GM21528 (cell line): ENCODE measurements around the gene CDH24.

Experiments used
- ATAC-seq: cut with Tn5 transposase; IDR thresholded peaks from one replicate; pipeline ENCODE4 v1.9.1; 2021; ENCODE audit warnings: mild to moderate bottlenecking, moderate library complexity; ENCODE audit not compliant: unreplicated experiment, low FRiP score

CDH24 gene

DNA sequence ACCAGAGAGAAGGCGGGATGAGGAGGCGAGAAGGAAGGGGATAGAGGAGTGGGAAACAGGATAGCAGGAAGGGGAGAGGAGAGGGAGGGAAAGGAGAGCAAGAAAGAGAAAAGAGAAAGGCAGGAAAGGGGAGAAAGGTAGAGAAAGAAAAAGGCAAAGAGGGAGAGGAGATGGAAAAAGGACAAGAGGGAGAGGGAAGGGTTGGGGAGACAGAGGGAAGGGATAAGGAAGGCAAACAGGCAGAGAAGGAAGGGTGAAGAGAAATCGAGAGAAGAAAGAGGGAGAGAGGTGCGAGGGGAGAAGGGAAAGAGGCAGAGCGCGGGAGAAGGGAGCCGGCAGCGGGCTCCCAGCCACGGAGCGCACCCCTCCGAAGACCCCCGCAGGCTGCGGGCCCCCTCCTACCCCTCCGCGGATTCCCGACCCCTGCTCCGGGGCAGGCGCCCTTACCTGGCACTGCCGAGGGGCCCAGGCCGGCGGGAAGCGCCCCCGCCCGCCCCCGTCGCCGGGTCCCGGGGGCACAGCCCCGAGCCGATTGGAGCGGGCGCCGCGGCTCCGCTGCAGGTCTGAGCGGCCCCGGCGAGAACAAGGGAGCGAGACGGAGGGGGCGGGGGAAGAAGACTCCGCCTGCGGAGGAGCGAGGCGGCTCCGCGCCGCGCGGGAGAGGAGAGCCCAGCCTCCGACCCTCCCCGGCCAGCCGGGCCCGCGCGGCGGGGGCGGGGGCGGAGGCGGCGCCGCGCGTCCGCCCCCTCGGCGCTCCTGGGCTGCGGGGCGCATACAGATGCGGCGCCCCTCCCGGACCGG, at the start of gene CDH24:
TSS of gene CDH24 (minus strand) at position 565 of the 801 bp plus-strand sequence. CDS start 1,787 bp downstream, outside the sequence.
- peak; percentile 52 for ATAC-seq

DNA sequence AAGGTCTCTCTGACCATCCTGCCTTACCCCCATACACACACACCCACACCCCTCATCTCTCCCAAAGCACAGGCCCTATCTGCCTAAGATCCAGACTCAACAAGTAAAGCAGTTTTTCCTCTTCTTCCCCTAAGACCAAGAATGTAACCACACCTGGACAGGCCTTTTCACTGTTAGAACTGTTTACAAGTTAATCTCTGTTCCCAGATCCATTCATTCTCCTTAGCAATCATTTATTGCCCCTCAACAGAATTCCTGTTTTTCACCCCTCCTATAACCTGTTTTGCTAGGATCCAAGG, 49.4 kb upstream of the CDH24 start:
- no peak for ATAC-seq

GRCh38 chr14:23105348-23105824, 48.1 kb upstream of the CDH24 start:
- no peak for ATAC-seq

GRCh38 chr14:23104591-23105347, 47.4 kb upstream of the CDH24 start, which contains the start of gene CIROP:
CIROP (minus strand) TSS chr14:23104989; CDS start chr14:23104920, 69 bp downstream.
- ATAC-seq = no peak

- no peak for ATAC-seq
Measured at GRCh38 chr14:23104070-23104590, 46.8 kb upstream of the CDH24 start.

GRCh38 chr14:23103581-23103980, 46.3 kb upstream of the CDH24 start:
- no peak for ATAC-seq

DNA sequence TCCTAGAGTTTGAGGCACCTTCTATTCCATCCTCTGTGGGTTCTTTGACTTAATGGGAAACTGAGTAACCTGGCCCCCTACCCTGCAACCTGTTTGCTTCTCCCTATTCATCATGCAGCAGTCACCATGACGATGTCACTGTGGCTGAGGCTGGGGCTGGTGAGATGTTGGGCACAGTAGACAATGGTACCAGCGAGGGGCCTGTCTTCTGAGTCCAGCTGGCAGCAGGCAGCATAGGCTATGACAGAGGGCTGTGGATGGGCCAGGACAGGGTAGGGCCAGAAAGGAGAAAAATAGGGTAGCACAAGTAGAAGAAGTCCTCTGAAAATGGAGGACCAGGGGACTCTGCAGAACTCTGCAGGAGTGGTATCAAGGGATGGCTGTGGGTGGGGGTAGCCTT, 45.5 kb upstream of the CDH24 start:
- no peak for ATAC-seq

DNA sequence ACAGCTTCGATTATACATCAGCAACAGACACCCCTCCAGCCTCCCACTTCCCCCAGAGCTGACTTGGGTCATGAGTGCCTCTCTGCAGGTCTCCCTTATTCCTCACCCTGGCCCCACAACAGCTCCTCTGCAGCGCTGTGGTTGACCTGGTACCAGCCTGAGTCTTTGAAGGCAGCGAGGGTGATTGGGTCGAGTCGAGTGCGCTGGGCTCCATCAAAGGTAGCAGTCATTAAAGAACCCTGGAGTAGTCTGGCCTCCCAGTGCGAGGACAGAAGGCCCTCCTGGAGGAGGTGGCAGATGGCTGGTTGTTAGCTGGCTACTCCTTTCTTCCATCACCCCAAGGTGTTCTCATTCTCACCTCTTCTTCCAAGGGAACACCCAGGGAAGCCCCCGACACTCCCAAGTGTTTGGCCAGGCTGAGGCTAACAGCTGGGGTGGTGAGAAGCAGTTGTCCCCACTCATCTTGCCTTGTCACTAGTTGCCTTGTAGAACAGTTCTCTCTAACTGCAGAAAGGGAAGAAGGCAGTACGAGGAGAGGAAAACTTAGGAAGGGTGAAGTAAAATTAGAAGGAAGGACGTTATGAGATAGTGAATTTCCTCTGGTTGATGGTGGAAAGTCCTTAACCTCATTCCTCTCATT, 44.8 kb upstream of the CDH24 start:
- ATAC-seq = no peak

GRCh38 chr14:23101213-23101970, 44.1 kb upstream of the CDH24 start:
- no peak for ATAC-seq

- no peak for ATAC-seq
Measured at GRCh38 chr14:23099212-23099861, 42.0 kb upstream of the CDH24 start.

GRCh38 chr14:23097786-23098185, 40.5 kb upstream of the CDH24 start:
- no peak for ATAC-seq

GRCh38 chr14:23095196-23096108, 38.1 kb upstream of the CDH24 start, which contains the start of gene C14orf119:
C14orf119 (plus strand) TSS chr14:23095505; CDS start chr14:23097659, 2,154 bp downstream.
- peak; percentile 93 for ATAC-seq

- ATAC-seq = peak; percentile 36
Measured at GRCh38 chr14:23094666-23095195, 37.4 kb upstream of the CDH24 start, which contains the start of gene ACIN1. ACIN1 (minus strand) TSS chr14:23095136; CDS start chr14:23095112, 24 bp downstream.

GRCh38 chr14:23093991-23094665, 36.8 kb upstream of the CDH24 start:
- ATAC-seq = no peak

DNA sequence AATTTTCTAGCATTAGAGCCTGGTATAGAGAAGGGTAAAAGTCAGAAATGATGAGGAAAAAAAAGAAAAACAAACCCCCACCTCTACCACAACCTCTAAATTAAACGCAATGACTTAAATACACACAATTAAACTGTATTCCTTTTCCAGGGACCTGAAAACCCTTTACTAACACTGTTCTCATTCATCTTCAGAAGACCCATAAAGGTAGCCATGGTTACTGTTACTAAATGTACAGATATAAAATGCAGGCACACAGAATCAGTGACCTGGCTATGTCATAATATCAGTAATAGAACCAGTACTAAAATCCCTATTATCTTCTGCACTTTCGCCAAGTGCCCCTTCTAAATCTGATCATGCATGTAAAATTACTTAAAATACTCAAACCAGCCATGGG, 36.2 kb upstream of the CDH24 start:
- no peak for ATAC-seq

DNA sequence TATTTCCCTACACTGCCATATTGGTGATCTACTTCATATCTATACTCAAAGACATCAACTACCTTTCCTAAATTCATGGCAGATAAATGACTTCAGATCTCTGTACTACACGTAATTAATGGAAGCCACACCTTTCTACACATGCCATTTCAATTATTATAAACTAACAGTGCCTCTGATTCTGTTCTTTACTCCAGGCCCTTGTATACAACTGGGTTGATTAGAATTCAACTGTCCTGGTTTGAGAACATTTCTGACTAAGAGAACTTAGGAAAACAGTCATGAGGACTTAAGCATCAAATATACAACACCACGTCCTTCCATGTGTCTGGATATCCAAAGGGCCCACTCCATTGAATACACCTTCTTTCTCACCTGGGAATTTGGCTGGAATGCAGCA, 35.8 kb upstream of the CDH24 start:
- ATAC-seq = no peak

DNA sequence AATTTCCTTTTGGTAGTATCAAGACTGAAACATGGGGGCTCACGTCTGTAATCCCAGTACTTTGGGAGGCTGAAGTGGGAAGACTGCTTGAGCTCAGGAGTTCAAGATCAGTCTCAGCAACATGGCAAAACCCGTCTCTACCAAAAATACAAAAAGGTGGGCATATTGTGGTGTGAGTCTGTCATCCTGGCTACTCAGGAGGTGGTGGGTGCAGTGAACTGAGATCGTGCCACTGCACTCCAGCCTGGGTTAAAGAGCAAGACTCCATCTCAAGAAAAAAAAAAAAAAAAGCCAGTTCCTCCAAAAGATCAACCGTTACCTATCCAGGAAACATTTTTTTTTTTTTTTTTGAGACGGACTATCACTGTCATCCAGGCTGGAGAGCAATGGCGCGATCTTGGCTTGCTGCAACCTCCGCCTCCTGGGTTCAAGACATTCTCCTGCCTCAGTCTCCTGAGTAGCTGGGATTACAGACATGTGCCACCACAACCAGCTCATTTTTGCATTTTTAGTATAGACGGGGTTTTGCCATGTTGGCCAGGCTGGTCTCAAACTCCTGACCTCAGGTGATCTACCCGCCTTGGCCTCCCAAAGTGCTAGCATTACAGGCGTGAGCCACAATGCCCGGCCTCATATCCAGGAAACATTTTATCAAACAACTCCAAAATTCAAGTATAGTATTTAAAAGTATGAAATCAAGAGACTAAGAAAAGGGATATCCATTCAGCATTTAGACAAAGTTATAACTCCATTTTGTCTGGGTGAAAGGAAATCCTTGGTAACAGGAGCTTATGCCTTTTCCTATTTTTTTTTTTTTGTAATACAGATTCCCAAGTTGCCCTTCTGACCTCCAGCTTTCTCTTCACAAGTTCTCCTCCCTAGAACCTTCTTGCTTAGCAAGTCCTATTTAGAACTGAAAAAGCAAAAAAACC, 34.2 kb upstream of the CDH24 start:
- no peak for ATAC-seq
